ENCODE results near the gene GDI1. TPM values are rescaled to one million over a fixed set of nuclear protein-coding genes. Genes with fewer than 3 reads are reported as not detected.

Gene GDI1
- total and polyA plus RNA-seq, 2 of the 4 experiments (the other 2 are of a cell fraction): 113 to 291 TPM

DNA sequence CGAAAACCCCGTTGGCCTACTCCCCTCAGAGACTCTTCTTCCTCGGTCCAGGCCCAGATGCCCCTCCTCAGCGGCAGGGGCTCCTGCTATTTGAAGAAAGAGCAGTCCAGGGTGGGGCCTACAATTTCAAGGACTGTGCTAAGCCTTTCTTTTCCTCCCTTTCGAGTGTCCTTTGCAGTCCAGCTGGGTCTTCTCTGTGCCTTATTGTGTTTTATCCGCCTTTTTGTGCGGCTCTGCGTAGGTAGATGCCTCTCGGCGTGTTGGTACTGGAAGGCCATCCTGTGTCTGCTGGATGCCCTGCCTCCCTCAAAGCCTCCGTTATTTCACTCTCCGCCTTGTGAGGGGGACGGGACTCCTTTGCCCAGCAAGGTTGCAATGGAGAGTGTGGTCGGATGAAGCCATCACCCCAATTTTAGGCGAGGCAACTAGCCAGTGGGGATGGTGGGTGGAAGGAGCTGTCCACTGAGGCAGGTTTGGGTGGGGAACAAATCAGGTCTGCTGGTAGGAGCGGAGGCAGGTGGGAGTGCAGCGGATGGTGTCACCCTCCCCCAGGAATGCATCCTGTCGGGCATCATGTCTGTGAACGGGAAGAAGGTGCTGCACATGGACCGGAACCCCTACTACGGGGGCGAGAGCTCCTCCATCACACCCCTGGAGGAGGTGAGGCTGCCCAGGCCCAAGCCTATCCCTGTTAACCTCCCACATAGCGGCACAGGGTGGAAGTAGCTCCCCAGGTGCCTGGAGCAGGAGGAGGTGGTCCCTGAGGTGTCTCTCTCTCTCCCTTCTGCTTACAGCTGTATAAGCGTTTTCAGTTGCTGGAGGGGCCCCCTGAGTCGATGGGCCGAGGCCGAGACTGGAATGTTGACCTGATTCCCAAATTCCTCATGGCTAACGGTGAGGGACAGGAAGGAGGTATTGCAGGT is 1.3 kb downstream of the GDI1 start (continued):
- TF ChIP-seq, protein P1, sequence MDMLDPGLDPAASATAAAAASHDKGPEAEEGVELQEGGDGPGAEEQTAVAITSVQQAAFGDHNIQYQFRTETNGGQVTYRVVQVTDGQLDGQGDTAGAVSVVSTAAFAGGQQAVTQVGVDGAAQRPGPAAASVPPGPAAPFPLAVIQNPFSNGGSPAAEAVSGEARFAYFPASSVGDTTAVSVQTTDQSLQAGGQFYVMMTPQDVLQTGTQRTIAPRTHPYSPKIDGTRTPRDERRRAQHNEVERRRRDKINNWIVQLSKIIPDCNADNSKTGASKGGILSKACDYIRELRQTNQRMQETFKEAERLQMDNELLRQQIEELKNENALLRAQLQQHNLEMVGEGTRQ (IDR thresholded peaks at IDR 0.05; ENCODE audit: low read depth, low read length): no peak

GRCh38 chrX:154439841-154440240 is 2.9 kb downstream of the GDI1 start:
- no peak overlapping the region for H2BK120ac ChIP-seq (ENCODE audit: low read depth, low read length)
- WGBS, 2 experiments (ENCODE audit: extremely low coverage in 2 of 2, insufficient read length in 1 of 2): 92% methylated on average over 6 of the region's 18 CpGs; no CpG with 5 or more reads in 1 of the 2 experiments
- H3K4ac ChIP-seq (ENCODE audit: low read depth, low read length): no peak overlapping the region
- no peak overlapping the region for H3K18ac ChIP-seq (ENCODE audit: low read depth, low read length)
- no peak overlapping the region for H2AK5ac ChIP-seq (ENCODE audit: low read depth, low read length)
- dilution Hi-C loops (cut with HindIII; ENCODE audit: low sequenced_read_pairs, unreplicated experiment) (no loop called here), intact Hi-C loops (cut with micrococcal nuclease) (no loop called here), in situ Hi-C loops (cut with MboI; ENCODE audit: low sequenced_read_pairs) (no loop called here)
- no peak overlapping the region for H3K4me2 ChIP-seq (ENCODE audit: low read depth, low read length)
- H2BK15ac ChIP-seq (ENCODE audit: low read depth, low read length): no peak overlapping the region
- H2AFZ ChIP-seq (replicated peaks; ENCODE audit: low read length, poor library complexity): no peak overlapping the region
- no peak overlapping the region for H2BK20ac ChIP-seq (ENCODE audit: low read depth, low read length)
- no peak overlapping the region for H3K56ac ChIP-seq (ENCODE audit: extremely low read depth, insufficient read depth, low read length)
- H3K27ac ChIP-seq (ENCODE audit: insufficient read depth, low read length): no peak overlapping the region
- no peak overlapping the region for H2BK5ac ChIP-seq (ENCODE audit: low read depth, low read length, poor library complexity, severe bottlenecking)
- H3K4me3 ChIP-seq (ENCODE audit: insufficient read depth, low read depth, low read length): no peak overlapping the region
- peaks cover 14% of the 10 kb centered on the region for H4K20me1 ChIP-seq (ENCODE audit: insufficient read depth, low read length)
- no peaks in the 10 kb centered on the region; the same call in 1 of the 2 replicates for H3K9me3 ChIP-seq (ENCODE audit: control insufficient read depth, insufficient read depth, low read length)
- H4K8ac ChIP-seq (ENCODE audit: low read depth in 2 of 2, low read length in 2 of 2): no peak overlapping the region
- no peak for TF ChIP-seq MXI1 (IDR thresholded peaks at IDR 0.05; ENCODE audit: borderline replicate concordance, low read depth, low read length)
- TF ChIP-seq RAD21 (IDR thresholded peaks at IDR 0.05; ENCODE audit: low read length): no peak
- BruUV-seq (replicated peaks): no TSS peak
- H3K9me1 ChIP-seq (ENCODE audit: insufficient read depth, low read length): no peaks in the 10 kb centered on the region
- peaks cover 6% of the 10 kb centered on the region for H3K4me1 ChIP-seq (ENCODE audit: control insufficient read depth, insufficient read depth, low read length)
- H3K14ac ChIP-seq (replicated peaks; ENCODE audit: low read depth, low read length): no peak overlapping the region
- no peaks in the 10 kb centered on the region for H3K27me3 ChIP-seq (ENCODE audit: control insufficient read depth, insufficient read depth, low read length)
- peaks cover 42% of the 10 kb centered on the region for H3K36me3 ChIP-seq (ENCODE audit: control insufficient read depth, insufficient read depth, low read length)
- no peak overlapping the region for H3K23ac ChIP-seq (ENCODE audit: low read depth, low read length)
- H4K5ac ChIP-seq (ENCODE audit: low read depth, low read length): no peak overlapping the region
- no peak overlapping the region for H4K91ac ChIP-seq (ENCODE audit: insufficient read depth, low read depth, low read length)
- peaks cover 0 to 17% of the 10 kb centered on the region in 2 experiments; a peak in 1 of 4 replicates for H3K79me1 ChIP-seq (ENCODE audit: low read depth in 1 of 2, low read length in 2 of 2)
- DNase-seq: no peak
- no peak overlapping the region for H3K9ac ChIP-seq (ENCODE audit: low read depth, low read length)
- ATAC-seq (ENCODE audit: low read depth): no peak
- ChIA-PET POLR2A (ENCODE audit: unreplicated experiment) (no interaction called here), CTCF (no interaction called here)
- no peak overlapping the region for H2AK9ac ChIP-seq (replicated peaks; ENCODE audit: low read depth, low read length, poor library complexity)
